Erythroblast (primary cell): ENCODE results near the gene MMP13.
"Not testable (repeated sequence)": the region's sequence is repeated elsewhere in the genome, so short reads cannot be mapped to it uniquely, and the experiment has no call there.

ENCODE experiments used
- GATA1 ChIP-seq: IDR thresholded peaks from 2 replicates; pipeline ENCODE4 v1.6.1; 2011; ENCODE audit warnings: low read depth, mild to moderate bottlenecking, control low read depth, low read length, moderate library complexity
- POLR2A ChIP-seq: IDR thresholded peaks from 2 replicates; pipeline ENCODE4 v1.6.1; 2011; ENCODE audit warnings: mild to moderate bottlenecking, low read length

- TF ChIP-seq POLR2A, GATA1: not testable (repeated sequence)
Measured at GRCh38 chr11:102903895-102904294, 51.6 kb downstream of the MMP13 start.
